Ascending aorta (tissue), 2 donors: ENCODE data around the gene MYO5C. TPM values are rescaled to one million over a fixed set of nuclear protein-coding genes. Genes with fewer than 3 reads are reported as not detected.

Source experiments
- DNase-seq, 2 donors: peaks; one replicate each; pipeline ENCODE4 v3.0.0-alpha.2; 2019; ENCODE audit warnings: low spot score in 2 of 2
- H3K27ac ChIP-seq, 2 donors: fragments of 200-600 bp; sonication (generic); one replicate each; pipeline ENCODE4 v1.5.1; 2016 to 2017; ENCODE audit warnings: mild to moderate bottlenecking in 1 of 2
- H3K27me3 ChIP-seq: fragments of 200-600 bp; sonication (generic); one replicate; pipeline ENCODE4 v1.5.1; 2017
- H3K36me3 ChIP-seq, 2 donors: fragments of 200-600 bp; sonication (generic); one replicate each; pipeline ENCODE4 v1.5.1; 2016
- H3K4me1 ChIP-seq, 2 donors: fragments of 200-600 bp; sonication (generic); one replicate each; pipeline ENCODE4 v1.5.1; 2016 to 2017; ENCODE audit warnings: mild to moderate bottlenecking in 1 of 2
- H3K4me3 ChIP-seq, 2 donors: fragments of 200-600 bp; sonication (generic); one replicate each; pipeline ENCODE4 v1.5.1; 2016 to 2017; ENCODE audit warnings: mild to moderate bottlenecking in 1 of 2
- H3K9me3 ChIP-seq, 2 donors: fragments of 200-600 bp; sonication (generic); one replicate each; pipeline ENCODE4 v1.5.1; 2016
- intact Hi-C: fragments of 100-400 bp; cut with DNase I; formaldehyde crosslinking; loops from one replicate; pipeline ENCODE4 v1.15.1; 2023
- total RNA-seq: library from RNA; depleted of rRNA; stranded (reverse); fragments of >200 nt; gene quantifications from one replicate; pipeline ENCODE4 v1.1.0, GENCODE V29; 2016
- TF ChIP-seq, protein P1 (sequence below), 3 experiments: fragments of 200-600 bp in 2 of 3; fragments of 450-650 bp in 1 of 3; sonication (generic) in 2 of 3; IDR thresholded peaks; one replicate each; pipeline ENCODE4 v1.5.1; 2016 to 2019; ENCODE audit warnings: antibody characterized with exemption in 3 of 3, mild to moderate bottlenecking in 1 of 3, moderate library complexity in 1 of 3

MYO5C gene
- total RNA-seq, 1 donor from 2014 or later = 11.0 TPM

DNA sequence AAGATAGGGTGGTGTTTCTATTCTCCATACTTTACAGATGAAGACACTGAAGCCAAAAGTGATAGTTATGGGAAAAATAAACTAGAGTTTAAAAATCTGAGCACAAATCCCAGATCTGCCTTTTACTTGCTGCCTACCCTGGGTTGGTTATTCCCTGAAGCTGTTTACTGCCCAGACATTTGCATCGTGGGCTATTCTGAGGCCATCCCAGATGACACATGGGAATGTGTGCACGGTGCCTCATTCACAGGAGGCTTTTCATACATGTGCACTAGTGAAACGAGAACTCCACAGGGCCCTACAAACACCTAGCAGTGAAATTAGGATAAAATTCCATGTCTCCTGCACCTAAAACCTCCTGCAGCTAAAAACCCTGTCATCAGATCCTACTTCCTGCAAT, 17.5 kb downstream of the MYO5C start:
- H3K4me3 ChIP-seq = no peak overlapping the region
- H3K27ac ChIP-seq = no peak overlapping the region
- no peaks in the 10 kb centered on the region for H3K9me3 ChIP-seq
- intact Hi-C loops = no loop called here
- H3K36me3 ChIP-seq = no peaks in the 10 kb centered on the region
- H3K27me3 ChIP-seq = no peaks in the 10 kb centered on the region
- DNase-seq = no peak
- no peaks in the 10 kb centered on the region for H3K4me1 ChIP-seq
- TF ChIP-seq, protein P1, sequence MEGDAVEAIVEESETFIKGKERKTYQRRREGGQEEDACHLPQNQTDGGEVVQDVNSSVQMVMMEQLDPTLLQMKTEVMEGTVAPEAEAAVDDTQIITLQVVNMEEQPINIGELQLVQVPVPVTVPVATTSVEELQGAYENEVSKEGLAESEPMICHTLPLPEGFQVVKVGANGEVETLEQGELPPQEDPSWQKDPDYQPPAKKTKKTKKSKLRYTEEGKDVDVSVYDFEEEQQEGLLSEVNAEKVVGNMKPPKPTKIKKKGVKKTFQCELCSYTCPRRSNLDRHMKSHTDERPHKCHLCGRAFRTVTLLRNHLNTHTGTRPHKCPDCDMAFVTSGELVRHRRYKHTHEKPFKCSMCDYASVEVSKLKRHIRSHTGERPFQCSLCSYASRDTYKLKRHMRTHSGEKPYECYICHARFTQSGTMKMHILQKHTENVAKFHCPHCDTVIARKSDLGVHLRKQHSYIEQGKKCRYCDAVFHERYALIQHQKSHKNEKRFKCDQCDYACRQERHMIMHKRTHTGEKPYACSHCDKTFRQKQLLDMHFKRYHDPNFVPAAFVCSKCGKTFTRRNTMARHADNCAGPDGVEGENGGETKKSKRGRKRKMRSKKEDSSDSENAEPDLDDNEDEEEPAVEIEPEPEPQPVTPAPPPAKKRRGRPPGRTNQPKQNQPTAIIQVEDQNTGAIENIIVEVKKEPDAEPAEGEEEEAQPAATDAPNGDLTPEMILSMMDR (IDR thresholded peaks at IDR 0.05) = no peak

DNA sequence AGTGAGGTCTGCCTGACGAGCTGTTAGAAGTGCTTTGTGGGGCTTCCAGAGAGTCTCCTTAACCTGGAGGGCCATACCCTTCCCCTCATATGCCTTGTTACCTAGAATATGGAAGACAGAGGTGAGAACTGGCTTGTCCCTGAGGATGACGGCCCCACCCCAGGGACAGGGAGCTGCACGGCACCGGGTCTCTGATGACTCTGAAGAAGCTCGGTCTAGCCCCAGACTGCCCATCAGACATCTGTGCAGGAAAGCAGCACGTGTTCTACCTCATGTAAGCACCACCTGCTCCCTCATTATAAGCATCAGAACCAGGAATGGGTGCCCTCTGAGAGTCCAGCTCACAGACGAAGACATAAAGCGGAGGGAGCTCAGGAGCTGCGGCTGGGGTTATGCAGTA, 18.0 kb downstream of the MYO5C start:
- TF ChIP-seq, protein P1 (IDR thresholded peaks at IDR 0.05) = no peak
- intact Hi-C loops = no loop called here
- no peak overlapping the region for H3K4me3 ChIP-seq
- H3K27me3 ChIP-seq = no peaks in the 10 kb centered on the region
- no peak overlapping the region for H3K27ac ChIP-seq
- DNase-seq = no peak
- H3K4me1 ChIP-seq = no peaks in the 10 kb centered on the region
- no peaks in the 10 kb centered on the region for H3K9me3 ChIP-seq
- no peaks in the 10 kb centered on the region for H3K36me3 ChIP-seq

DNA sequence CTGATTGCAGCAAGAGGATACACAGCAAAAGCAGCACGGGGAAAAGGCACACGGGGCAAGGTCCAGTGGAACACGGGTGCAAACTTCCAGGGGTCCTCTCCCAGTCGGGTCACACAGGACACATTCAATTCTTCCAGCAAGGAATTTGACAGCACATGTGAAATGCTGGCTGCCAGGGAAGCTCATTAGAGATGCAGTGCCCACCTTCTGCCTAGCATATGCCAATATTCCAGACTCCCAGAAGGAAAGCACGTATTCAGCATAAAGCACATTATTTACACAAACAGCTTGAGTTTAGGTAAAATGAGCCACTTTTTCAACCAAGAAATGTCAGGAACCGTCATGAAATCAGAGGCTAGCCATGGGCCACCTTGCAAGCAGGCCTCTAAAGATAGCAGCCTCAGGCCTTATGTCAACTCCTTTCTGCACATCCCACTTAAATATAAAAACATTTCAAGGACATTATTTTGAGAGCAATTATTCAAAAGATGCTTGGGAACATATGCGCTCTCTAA, 19.3 kb downstream of the MYO5C start:
- Histone ChIP-seq H3K9me3 (no peaks in the 10 kb centered on the region), H3K4me1 (no peaks in the 10 kb centered on the region), H3K36me3 (no peaks in the 10 kb centered on the region), H3K4me3 (no peak overlapping the region), H3K27me3 (no peaks in the 10 kb centered on the region), H3K27ac (no peak overlapping the region)
- intact Hi-C loops = no loop called here
- TF ChIP-seq, protein P1 (IDR thresholded peaks at IDR 0.05) = no peak
- DNase-seq = no peak

DNA sequence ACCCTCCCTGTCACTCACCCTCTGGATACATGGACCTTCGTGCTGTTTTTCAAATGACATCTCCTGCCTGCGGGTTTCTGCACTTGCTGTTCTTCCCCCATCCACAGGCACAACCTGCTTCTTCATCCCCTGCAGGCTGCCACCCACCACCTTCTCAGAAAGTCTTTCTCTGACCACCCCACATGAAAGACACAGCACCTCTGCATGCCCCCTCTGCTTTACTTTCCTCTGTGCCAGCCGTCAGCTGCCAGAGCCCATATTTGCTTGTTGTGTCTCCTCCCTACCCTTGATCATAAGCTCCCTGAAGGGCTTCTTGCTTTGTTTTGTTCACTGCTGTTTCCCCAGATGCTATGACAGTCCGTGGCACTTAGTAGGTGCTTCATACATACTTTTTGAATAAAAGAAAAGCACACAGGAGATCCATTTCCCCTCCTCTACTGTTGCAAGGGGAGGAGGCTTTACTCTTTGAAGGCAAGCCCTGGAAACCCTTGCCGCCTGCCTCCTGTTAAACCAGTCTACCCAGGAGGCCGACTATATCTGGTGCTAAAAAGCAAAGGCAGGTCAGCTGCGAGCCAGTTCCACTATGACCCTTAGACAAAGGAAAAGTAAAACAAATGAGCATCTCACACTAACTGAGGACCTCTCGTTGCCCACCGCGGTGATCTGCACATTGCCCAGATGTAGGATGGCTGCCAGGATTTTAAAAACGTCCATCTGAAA, 31.9 kb downstream of the MYO5C start:
- intact Hi-C loops = loop anchor here (5.0 to 10.0 kb wide), 2 partner anchors 264 to 381 kb away; partner anchors contain the start of gene MYO5A
- Histone ChIP-seq H3K4me1 (peaks cover 0 to 13% of the 10 kb centered on the region in 2 donors), H3K4me3 (no peak overlapping the region), H3K27me3 (no peaks in the 10 kb centered on the region), H3K36me3 (no peaks in the 10 kb centered on the region), H3K27ac (no peak overlapping the region), H3K9me3 (no peaks in the 10 kb centered on the region)
- TF ChIP-seq, protein P1 (IDR thresholded peaks at IDR 0.05) = no peak
- no peak for DNase-seq

GRCh38 chr15:52262364-52262763, 33.2 kb downstream of the MYO5C start:
- Histone ChIP-seq H3K4me3 (no peak overlapping the region), H3K27ac (peak overlapping the region; percentile 65), H3K27me3 (no peaks in the 10 kb centered on the region), H3K36me3 (no peaks in the 10 kb centered on the region), H3K4me1 (peaks cover 0 to 13% of the 10 kb centered on the region in 2 donors), H3K9me3 (no peaks in the 10 kb centered on the region)
- DNase-seq = no peak
- intact Hi-C loops = loop anchor here (5.0 to 10.0 kb wide), 2 partner anchors 265 to 382 kb away; partner anchors contain the start of gene MYO5A
- TF ChIP-seq, protein P1 (IDR thresholded peaks at IDR 0.05) = no peak
